ENCODE data around the gene TNFRSF19. TPM values are rescaled to one million over a fixed set of nuclear protein-coding genes. Genes with fewer than 3 reads are reported as not detected.

The TNFRSF19 gene
- total RNA-seq, 4 donors from 2014 or later = 5.2 to 9.5 (median 7.2) TPM

- WGBS, 2 donors = 26 to 61% methylated on average over 4 to 6 of the region's 6 CpGs
- H3K4me3 ChIP-seq = no peak overlapping the region
- H3K27ac ChIP-seq = peak overlapping the region in 3 of 4 donors; percentile 6 to 49 (median 30)
- intact Hi-C loops (cut with DNase I) = no loop called here
- H3K36me3 ChIP-seq = no peaks in the 10 kb centered on the region
- H3K27me3 ChIP-seq = no peaks in the 10 kb centered on the region
- TF ChIP-seq POLR2A (IDR thresholded peaks at IDR 0.05) = no peak
- TF ChIP-seq CTCF (IDR thresholded peaks at IDR 0.05) = no peak
- DNase-seq = no peak
- no peaks in the 10 kb centered on the region for H3K9me3 ChIP-seq
- peaks cover 0 to 60% (median 17%) of the 10 kb centered on the region in 3 donors for H3K4me1 ChIP-seq
These were observed 69.5 kb downstream of the TNFRSF19 start for GRCh38 chr13:23639674-23640073.

- DNase-seq = no peak
- Histone ChIP-seq H3K4me3 (no peak overlapping the region), H3K27me3 (no peaks in the 10 kb centered on the region), H3K27ac (no peak overlapping the region), H3K4me1 (peaks cover 0 to 61% (median 17%) of the 10 kb centered on the region in 3 donors), H3K9me3 (no peaks in the 10 kb centered on the region), H3K36me3 (no peaks in the 10 kb centered on the region)
- TF ChIP-seq CTCF (IDR thresholded peaks at IDR 0.05) = no peak
- WGBS, 2 donors = 44 to 66% methylated on average over 4 of the region's 4 CpGs
- intact Hi-C loops (cut with DNase I) = no loop called here
These were observed 71.9 kb downstream of the TNFRSF19 start for GRCh38 chr13:23642110-23642509.

- no peak for DNase-seq
- no peak for TF ChIP-seq POLR2A (IDR thresholded peaks at IDR 0.05)
- TF ChIP-seq CTCF (IDR thresholded peaks at IDR 0.05) = no peak
- Histone ChIP-seq H3K27me3 (no peaks in the 10 kb centered on the region), H3K4me3 (no peak overlapping the region), H3K4me1 (peaks cover 0 to 50% (median 15%) of the 10 kb centered on the region in 3 donors), H3K27ac (peak overlapping the region in 2 of 4 donors; percentile 2 to 41), H3K9me3 (no peaks in the 10 kb centered on the region), H3K36me3 (no peaks in the 10 kb centered on the region)
- intact Hi-C loops (cut with DNase I) = no loop called here
- WGBS, 2 donors = 35 to 40% methylated on average over 4 of the region's 4 CpGs
These were observed 73.3 kb downstream of the TNFRSF19 start for GRCh38 chr13:23643338-23644125.

- 32 to 41% methylated on average over 2 of the region's 2 CpGs for WGBS, 2 donors
- no peak for TF ChIP-seq POLR2A (IDR thresholded peaks at IDR 0.05)
- no peak for TF ChIP-seq CTCF (IDR thresholded peaks at IDR 0.05)
- Histone ChIP-seq H3K4me1 (peaks cover 0 to 45% (median 15%) of the 10 kb centered on the region in 3 donors), H3K27me3 (no peaks in the 10 kb centered on the region), H3K27ac (peak overlapping the region; percentile 10 to 49 (median 40)), H3K4me3 (no peak overlapping the region), H3K9me3 (no peaks in the 10 kb centered on the region), H3K36me3 (no peaks in the 10 kb centered on the region)
- intact Hi-C loops (cut with DNase I) = no loop called here
- DNase-seq = no peak
These were observed 73.9 kb downstream of the TNFRSF19 start for GRCh38 chr13:23644126-23644419.

GRCh38 chr13:23644527-23645138, 74.4 kb downstream of the TNFRSF19 start:
- no peak for TF ChIP-seq CTCF (IDR thresholded peaks at IDR 0.05)
- no peak for TF ChIP-seq POLR2A (IDR thresholded peaks at IDR 0.05)
- H3K4me3 ChIP-seq = no peak overlapping the region
- peaks cover 0 to 39% (median 10%) of the 10 kb centered on the region in 3 donors for H3K4me1 ChIP-seq
- WGBS, 2 donors = 65 to 79% methylated on average over 5 of the region's 5 CpGs
- H3K36me3 ChIP-seq = no peaks in the 10 kb centered on the region
- intact Hi-C loops (cut with DNase I) = no loop called here
- no peaks in the 10 kb centered on the region for H3K9me3 ChIP-seq
- H3K27ac ChIP-seq = peak overlapping the region; percentile 10 to 49 (median 40)
- no peaks in the 10 kb centered on the region for H3K27me3 ChIP-seq
- no peak for DNase-seq
